GM13976 (cell line): ENCODE data around the gene SYDE1.

ENCODE experiments used
- DNase-seq: peaks from one replicate; pipeline ENCODE4 v3.0.0; 2012; ENCODE audit warnings: low spot score
- CTCF ChIP-seq: IDR thresholded peaks from 2 replicates; pipeline ENCODE4 v1.5.1; 2012; ENCODE audit warnings: borderline replicate concordance, mild to moderate bottlenecking; ENCODE audit not compliant: insufficient read depth; ENCODE audit errors: extremely low read depth, missing control alignments, control extremely low read depth
- in situ Hi-C: fragments of 300-500 bp; cut with MboI; formaldehyde crosslinking; loops from one replicate; pipeline ENCODE4 v1.12.0; 2022; ENCODE audit warnings: low sequenced_read_pairs, mixed read lengths, inconsistent platforms; ENCODE audit not compliant: unreplicated experiment

Gene SYDE1

GRCh38 chr19:15147090-15147489, 39.9 kb downstream of the SYDE1 start:
- in situ Hi-C loops = no loop called here
- TF ChIP-seq CTCF = no peak
- DNase-seq = no peak

- in situ Hi-C loops = loop anchor here (10.0 kb wide), 1 partner anchor 275 kb away; no protein-coding TSS in a partner anchor
- no peak for DNase-seq
- TF ChIP-seq CTCF = no peak
Observed at GRCh38 chr19:15149737-15150136, 42.5 kb downstream of the SYDE1 start.

GRCh38 chr19:15154002-15154612, 46.9 kb downstream of the SYDE1 start:
- DNase-seq = no peak
- peak; percentile 34 for TF ChIP-seq CTCF
- in situ Hi-C loops = loop anchor here (10.0 kb wide), 1 partner anchor 279 kb away; no protein-coding TSS in a partner anchor

- DNase-seq = no peak
- no peak for TF ChIP-seq CTCF
- in situ Hi-C loops = loop anchor here (10.0 kb wide), 1 partner anchor 280 kb away; no protein-coding TSS in a partner anchor
Observed at GRCh38 chr19:15155296-15155695, 48.1 kb downstream of the SYDE1 start.

- DNase-seq = no peak
- in situ Hi-C loops = loop anchor here (10.0 kb wide), 1 partner anchor 282 kb away; no protein-coding TSS in a partner anchor
- TF ChIP-seq CTCF = no peak
Observed at GRCh38 chr19:15156391-15156790, 49.2 kb downstream of the SYDE1 start.

- in situ Hi-C loops = loop anchor here (10.0 kb wide), 1 partner anchor 284 kb away; no protein-coding TSS in a partner anchor
- TF ChIP-seq CTCF = no peak
- no peak for DNase-seq
Observed at GRCh38 chr19:15159251-15159650, 52.0 kb downstream of the SYDE1 start.
